Stimulated activated memory B cell treated with anti-CD40 and anti-IgM and Interleukin-4, amounts not matched to agents 10 μg/mL and 1 μg/mL and 100 μg/mL, for 72 hours (primary cell): ENCODE measurements around the gene MDC1.

Source experiments
- ATAC-seq: fragments of 150-1000 bp; cut with Tn5 transposase; 2 replicates; pipeline ENCODE4 v1.10.0; 2021
- H3K27ac Mint-ChIP-seq: one replicate; pipeline ENCODE4 v1.8.0; 2022; ENCODE audit warnings: mild to moderate bottlenecking, mixed read lengths
- H3K27me3 Mint-ChIP-seq: one replicate; pipeline ENCODE4 v1.8.0; 2022; ENCODE audit warnings: mixed read lengths
- H3K36me3 Mint-ChIP-seq: one replicate; pipeline ENCODE4 v1.8.0; 2022; ENCODE audit warnings: mixed read lengths
- H3K4me1 Mint-ChIP-seq: one replicate; pipeline ENCODE4 v1.8.0; 2022; ENCODE audit warnings: mixed read lengths
- H3K4me3 Mint-ChIP-seq: one replicate; pipeline ENCODE4 v1.8.0; 2022; ENCODE audit warnings: mild to moderate bottlenecking, moderate library complexity, mixed read lengths
- H3K9me3 Mint-ChIP-seq: one replicate; pipeline ENCODE4 v1.8.0; 2022; ENCODE audit warnings: mixed read lengths

MDC1 gene

GRCh38 chr6:30750379-30750668 lies 33.2 kb upstream of the MDC1 start:
- Mint-ChIP-seq H3K36me3 (no peaks in the 10 kb centered on the region), H3K27ac (no peak overlapping the region), H3K4me3 (no peak overlapping the region), H3K4me1 (peaks cover 10% of the 10 kb centered on the region), H3K27me3 (no peaks in the 10 kb centered on the region), H3K9me3 (no peaks in the 10 kb centered on the region)
- ATAC-seq: no peak

GRCh38 chr6:30749554-30750378 lies 32.7 kb upstream of the MDC1 start:
- Mint-ChIP-seq H3K36me3 (no peaks in the 10 kb centered on the region), H3K27ac (no peak overlapping the region), H3K4me1 (peaks cover 10% of the 10 kb centered on the region), H3K27me3 (no peaks in the 10 kb centered on the region), H3K4me3 (no peak overlapping the region), H3K9me3 (no peaks in the 10 kb centered on the region)
- no peak for ATAC-seq

- no peak overlapping the region for H3K4me3 Mint-ChIP-seq
- no peak overlapping the region for H3K27ac Mint-ChIP-seq
- H3K9me3 Mint-ChIP-seq: no peaks in the 10 kb centered on the region
- no peak for ATAC-seq
- no peaks in the 10 kb centered on the region for H3K36me3 Mint-ChIP-seq
- peaks cover 16% of the 10 kb centered on the region for H3K4me1 Mint-ChIP-seq
- no peaks in the 10 kb centered on the region for H3K27me3 Mint-ChIP-seq
Observed at GRCh38 chr6:30748851-30749540, 31.9 kb upstream of the MDC1 start.

DNA sequence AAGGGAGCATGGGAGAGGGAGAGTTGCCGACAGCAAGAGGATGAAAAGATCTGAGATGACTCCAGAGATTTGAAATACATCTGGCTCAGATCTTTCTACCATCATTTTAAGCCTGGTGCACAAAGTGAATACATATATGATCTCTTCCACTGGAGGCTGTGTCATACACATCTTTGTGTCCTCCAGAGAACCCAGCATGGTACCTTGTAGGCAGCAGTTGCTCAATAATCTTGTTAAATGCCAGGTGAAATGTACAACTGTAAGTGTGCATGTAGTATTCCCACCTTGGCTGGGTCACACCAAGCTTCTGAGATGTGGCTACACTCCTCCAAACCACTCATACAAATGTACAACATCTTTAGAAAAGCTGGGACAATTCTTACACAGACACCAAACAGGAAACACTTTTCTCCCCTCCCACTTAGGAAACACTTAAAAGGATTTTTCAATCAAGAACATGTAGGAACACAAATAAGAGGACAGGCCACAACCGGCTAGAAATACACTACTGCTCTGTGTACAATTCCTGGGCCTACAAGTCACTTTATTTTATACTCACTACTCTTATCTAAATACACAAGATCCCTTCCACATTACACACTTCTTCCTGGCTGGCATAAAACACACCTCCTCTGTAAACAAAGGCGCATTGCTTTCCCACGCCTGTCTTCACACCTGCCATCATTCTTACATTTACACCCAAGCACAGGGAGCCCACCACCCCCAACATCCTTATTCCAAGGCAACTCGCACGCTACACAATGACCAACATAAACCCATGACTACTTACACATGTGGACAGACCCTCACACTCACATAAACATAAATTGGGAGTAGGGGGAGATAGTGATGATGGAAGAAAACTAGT lies 31.1 kb upstream of the MDC1 start:
- peaks cover 25% of the 10 kb centered on the region for H3K4me1 Mint-ChIP-seq
- H3K36me3 Mint-ChIP-seq: peaks cover 7% of the 10 kb centered on the region
- H3K27ac Mint-ChIP-seq: no peak overlapping the region
- H3K9me3 Mint-ChIP-seq: no peaks in the 10 kb centered on the region
- H3K27me3 Mint-ChIP-seq: no peaks in the 10 kb centered on the region
- ATAC-seq: no peak
- no peak overlapping the region for H3K4me3 Mint-ChIP-seq

GRCh38 chr6:30747300-30747687 lies 30.2 kb upstream of the MDC1 start:
- no peak for ATAC-seq
- peaks cover 21% of the 10 kb centered on the region for H3K4me1 Mint-ChIP-seq
- H3K4me3 Mint-ChIP-seq: no peak overlapping the region
- no peak overlapping the region for H3K27ac Mint-ChIP-seq
- H3K36me3 Mint-ChIP-seq: peaks cover 7% of the 10 kb centered on the region
- H3K27me3 Mint-ChIP-seq: no peaks in the 10 kb centered on the region
- H3K9me3 Mint-ChIP-seq: no peaks in the 10 kb centered on the region

- H3K9me3 Mint-ChIP-seq: no peaks in the 10 kb centered on the region
Observed at GRCh38 chr6:30744054-30744805, 27.1 kb upstream of the MDC1 start, which contains the start of gene IER3. Gene IER3, minus strand, starts transcription at chr6:30744547. Its CDS starts 29 bp downstream, at chr6:30744518.

DNA sequence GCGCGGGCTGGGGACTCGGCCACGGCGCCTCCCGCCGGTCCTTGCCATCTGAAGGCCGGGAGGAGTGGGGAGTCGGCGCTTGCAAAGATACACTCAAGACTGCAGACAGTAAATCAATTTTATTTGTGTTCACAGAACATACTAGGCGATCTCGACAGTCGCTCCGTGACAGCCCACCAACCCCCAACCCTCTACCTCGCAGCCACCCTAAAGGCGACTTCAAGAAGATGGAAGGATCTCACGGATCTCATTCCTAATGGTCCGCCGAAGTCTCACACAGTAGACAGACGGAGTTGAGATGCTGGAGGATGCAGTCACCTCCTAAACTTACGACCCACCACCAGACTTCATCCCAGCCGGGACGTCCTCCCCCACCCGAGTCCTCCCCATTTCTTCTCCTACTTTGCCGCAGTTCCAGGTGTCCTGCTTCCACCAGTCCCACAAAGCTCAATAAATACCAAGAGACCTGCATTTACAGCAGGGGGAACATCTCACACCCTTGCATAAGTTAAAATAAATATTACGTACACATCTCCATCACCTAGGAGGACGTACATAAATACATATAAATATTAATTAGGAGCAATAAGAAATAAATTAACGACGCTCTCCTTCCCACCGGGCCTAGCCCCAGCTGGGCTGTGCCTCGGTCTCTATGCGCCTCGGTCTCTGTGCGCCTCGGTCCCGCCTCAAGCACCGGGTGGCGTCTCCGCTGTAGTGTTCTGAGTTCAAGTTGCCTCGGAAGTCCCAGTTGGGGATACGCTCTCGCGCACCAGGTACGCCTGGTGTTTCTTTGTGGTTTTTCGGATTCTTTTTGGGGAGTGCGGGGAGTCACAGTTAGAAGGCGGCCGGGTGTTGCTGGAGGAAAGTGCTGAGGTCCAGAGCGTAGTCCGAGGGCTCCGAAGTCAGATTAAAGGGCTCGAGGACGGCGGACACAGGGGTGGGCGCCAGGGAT lies 26.3 kb upstream of the MDC1 start:
- no peaks in the 10 kb centered on the region for H3K9me3 Mint-ChIP-seq
- H3K27me3 Mint-ChIP-seq: no peaks in the 10 kb centered on the region
- peaks cover 33% of the 10 kb centered on the region for H3K4me1 Mint-ChIP-seq
- H3K4me3 Mint-ChIP-seq: peak overlapping the region; percentile 90
- peak; percentile 42 for ATAC-seq
- peak overlapping the region; percentile 83 for H3K27ac Mint-ChIP-seq
- H3K36me3 Mint-ChIP-seq: peaks cover 27% of the 10 kb centered on the region

More at GRCh38 chr6:30744054-30744805, 27.1 kb upstream of the MDC1 start, which contains the start of gene IER3:
- H3K27me3 Mint-ChIP-seq: no peaks in the 10 kb centered on the region
- H3K4me3 Mint-ChIP-seq: peak within 1 kb of the TSS; percentile 90
- H3K4me1 Mint-ChIP-seq: peaks cover 33% of the 10 kb centered on the region
- ATAC-seq: peak; percentile 66
- peak within 1 kb of the TSS; percentile 83 for H3K27ac Mint-ChIP-seq
- peaks cover 27% of the 10 kb centered on the region for H3K36me3 Mint-ChIP-seq

DNA sequence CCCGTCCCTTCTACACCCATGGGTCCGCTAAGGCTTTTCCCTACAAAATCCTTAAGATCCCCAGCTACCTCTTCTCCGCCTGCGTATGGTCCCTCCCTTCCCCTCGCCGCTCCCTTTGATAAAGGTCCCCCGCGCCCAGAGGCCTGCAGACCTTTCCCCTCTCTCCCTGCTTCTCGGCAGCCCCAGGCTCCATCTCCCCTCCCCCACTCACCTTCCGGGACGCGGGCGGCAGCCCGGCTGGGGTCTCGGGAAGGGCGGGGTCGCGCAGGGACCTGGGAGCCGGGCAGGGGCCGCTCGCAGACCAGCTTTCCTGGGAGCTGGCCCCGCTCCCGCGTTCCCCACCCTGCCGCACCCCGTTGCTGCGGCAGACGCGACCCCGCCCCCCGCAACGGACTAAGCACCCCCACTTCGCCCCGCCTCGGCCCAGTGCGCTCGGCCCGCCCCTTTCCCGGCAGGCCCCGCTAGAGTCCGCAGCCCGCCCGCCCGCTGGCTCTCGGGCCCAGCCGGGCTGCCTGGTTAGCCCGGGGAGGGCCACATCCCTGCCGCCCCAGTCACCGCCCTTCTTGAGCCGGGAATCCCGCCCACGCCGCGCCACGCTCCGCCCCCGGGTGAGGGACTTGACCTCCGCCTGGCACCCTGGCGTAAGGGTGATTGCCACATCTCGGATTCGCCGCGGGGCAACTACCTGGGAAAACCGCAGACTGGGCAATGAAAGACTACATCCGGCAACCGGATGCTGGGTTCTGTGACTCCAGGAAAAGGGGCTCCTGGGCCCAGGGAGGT lies 25.4 kb upstream of the MDC1 start, which contains the start of gene FLOT1:
FLOT1 (minus strand) TSS at position 372 of the 783 bp plus-strand sequence. CDS start 498 bp downstream, outside the sequence.
- no peaks in the 10 kb centered on the region for H3K9me3 Mint-ChIP-seq
- ATAC-seq: peak; percentile 94
- H3K27me3 Mint-ChIP-seq: no peaks in the 10 kb centered on the region
- peaks cover 30% of the 10 kb centered on the region for H3K36me3 Mint-ChIP-seq
- H3K27ac Mint-ChIP-seq: peak within 1 kb of the TSS; percentile 83
- H3K4me1 Mint-ChIP-seq: peaks cover 38% of the 10 kb centered on the region
- peak within 1 kb of the TSS; percentile 90 for H3K4me3 Mint-ChIP-seq

DNA sequence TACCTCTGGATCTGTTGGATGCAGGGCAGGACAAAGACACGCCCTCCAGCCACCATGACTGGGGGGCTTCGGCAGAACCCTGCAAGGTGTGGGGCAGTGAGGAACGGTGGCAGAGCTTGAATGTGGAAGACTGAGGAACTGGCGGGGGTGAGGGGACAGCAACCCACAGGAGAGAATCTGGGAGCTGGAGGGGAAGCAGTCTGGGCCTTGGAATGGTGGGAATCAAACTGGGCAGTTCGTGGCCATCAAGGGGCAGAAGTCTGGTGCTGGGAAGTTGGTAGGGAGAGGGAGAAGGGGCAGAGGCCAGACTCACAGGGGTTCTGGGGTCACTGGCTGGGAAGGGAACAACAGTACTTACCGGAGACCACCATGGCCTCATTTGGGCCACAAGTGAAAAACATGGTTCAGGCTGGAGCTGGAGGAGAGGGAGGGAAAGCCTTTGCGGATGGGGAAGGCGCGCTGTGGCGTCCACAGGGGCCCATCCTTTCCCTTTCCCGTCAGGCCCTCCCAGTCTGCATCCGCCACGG lies 24.8 kb upstream of the MDC1 start:
- peaks cover 36% of the 10 kb centered on the region for H3K36me3 Mint-ChIP-seq
- H3K9me3 Mint-ChIP-seq: no peaks in the 10 kb centered on the region

DNA sequence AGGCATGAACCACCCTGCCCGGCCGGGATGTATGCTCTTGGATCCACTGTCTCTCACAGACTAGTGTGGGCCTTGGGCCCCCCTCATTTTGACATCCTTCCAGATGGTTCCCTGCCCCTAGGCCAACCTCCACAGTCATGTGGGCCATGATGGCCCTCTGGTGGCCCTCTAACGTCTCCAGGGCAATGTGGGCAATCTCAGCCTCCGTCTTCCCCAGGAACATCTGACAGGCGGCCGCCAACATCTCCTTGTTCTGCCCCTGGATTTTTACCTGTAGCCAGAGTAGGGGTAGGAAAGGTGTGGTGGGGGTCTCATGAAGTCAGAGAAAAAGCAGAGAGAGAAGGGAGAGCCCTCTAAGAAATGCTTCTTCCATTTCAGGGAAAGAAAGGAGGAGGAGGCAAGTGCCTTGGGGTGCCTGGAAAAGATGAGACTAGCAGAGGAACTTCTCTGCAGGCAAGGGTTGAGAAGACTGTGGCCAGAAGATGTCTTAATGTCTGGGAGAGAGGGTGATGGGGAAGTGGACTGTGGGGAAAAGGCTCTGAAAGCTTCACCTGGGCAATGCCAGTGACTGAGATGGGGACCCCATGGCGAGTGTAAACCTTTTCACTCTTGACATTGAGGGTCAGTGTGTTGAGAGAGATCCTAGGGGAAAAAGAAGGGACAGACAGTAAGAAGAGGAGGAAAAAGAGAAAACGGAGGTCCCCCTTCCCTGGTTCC lies 24.1 kb upstream of the MDC1 start:
- ATAC-seq: no peak
- Mint-ChIP-seq H3K4me1 (peaks cover 51% of the 10 kb centered on the region), H3K36me3 (peaks cover 41% of the 10 kb centered on the region), H3K27ac (peak overlapping the region; percentile 83), H3K27me3 (no peaks in the 10 kb centered on the region), H3K4me3 (peak overlapping the region; percentile 90), H3K9me3 (no peaks in the 10 kb centered on the region)

More for the DNA sequence above, 24.8 kb upstream of the MDC1 start:
- H3K27ac Mint-ChIP-seq: peak overlapping the region; percentile 83
- peak overlapping the region; percentile 90 for H3K4me3 Mint-ChIP-seq
- ATAC-seq: no peak
- no peaks in the 10 kb centered on the region for H3K27me3 Mint-ChIP-seq
- H3K4me1 Mint-ChIP-seq: peaks cover 45% of the 10 kb centered on the region

GRCh38 chr6:30740540-30740870 lies 23.4 kb upstream of the MDC1 start:
- H3K27ac Mint-ChIP-seq: peak overlapping the region; percentile 40
- no peaks in the 10 kb centered on the region for H3K9me3 Mint-ChIP-seq
- ATAC-seq: no peak
- H3K36me3 Mint-ChIP-seq: peaks cover 46% of the 10 kb centered on the region
- no peaks in the 10 kb centered on the region for H3K27me3 Mint-ChIP-seq
- no peak overlapping the region for H3K4me3 Mint-ChIP-seq
- H3K4me1 Mint-ChIP-seq: peaks cover 58% of the 10 kb centered on the region

DNA sequence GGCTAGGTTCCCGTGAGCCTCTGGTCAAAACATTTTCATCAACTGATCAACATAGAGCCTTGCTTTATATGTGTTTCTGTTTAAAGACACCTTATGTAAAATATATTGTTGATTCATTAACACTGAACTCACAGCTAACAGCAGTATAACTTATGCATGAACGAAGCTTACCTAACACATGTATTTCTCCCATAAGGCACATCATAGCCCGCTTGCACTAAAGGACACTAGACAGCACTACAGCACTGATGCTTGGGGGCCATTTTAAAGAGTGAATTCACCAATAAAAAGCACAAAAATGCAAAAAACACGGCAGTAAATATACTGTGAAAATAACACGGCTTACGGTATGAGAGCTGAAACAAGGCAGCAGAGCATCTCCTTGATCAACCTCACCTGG lies 21.5 kb upstream of the MDC1 start:
- Mint-ChIP-seq H3K36me3 (peaks cover 46% of the 10 kb centered on the region), H3K27me3 (no peaks in the 10 kb centered on the region), H3K4me1 (peaks cover 55% of the 10 kb centered on the region), H3K4me3 (no peak overlapping the region), H3K9me3 (no peaks in the 10 kb centered on the region), H3K27ac (no peak overlapping the region)
- no peak for ATAC-seq
